GM15510 (cell line): ENCODE data around the gene RBM4B.

Experiments used
- POLR2A ChIP-seq: IDR thresholded peaks from 3 replicates; pipeline ENCODE4 v1.6.1; 2011; ENCODE audit warnings: borderline replicate concordance; ENCODE audit not compliant: insufficient read length; ENCODE audit errors: extremely low read depth

RBM4B gene

GRCh38 chr11:66616379-66617154 is 61.1 kb downstream of the RBM4B start, which contains the start of gene RBM14:
Gene RBM14 (plus strand): TSS chr11:66616630. CDS start chr11:66616721, 91 bp downstream.
- TF ChIP-seq POLR2A, result peak; percentile 99
